ENCODE data around the gene TELO2.

Gene TELO2

DNA sequence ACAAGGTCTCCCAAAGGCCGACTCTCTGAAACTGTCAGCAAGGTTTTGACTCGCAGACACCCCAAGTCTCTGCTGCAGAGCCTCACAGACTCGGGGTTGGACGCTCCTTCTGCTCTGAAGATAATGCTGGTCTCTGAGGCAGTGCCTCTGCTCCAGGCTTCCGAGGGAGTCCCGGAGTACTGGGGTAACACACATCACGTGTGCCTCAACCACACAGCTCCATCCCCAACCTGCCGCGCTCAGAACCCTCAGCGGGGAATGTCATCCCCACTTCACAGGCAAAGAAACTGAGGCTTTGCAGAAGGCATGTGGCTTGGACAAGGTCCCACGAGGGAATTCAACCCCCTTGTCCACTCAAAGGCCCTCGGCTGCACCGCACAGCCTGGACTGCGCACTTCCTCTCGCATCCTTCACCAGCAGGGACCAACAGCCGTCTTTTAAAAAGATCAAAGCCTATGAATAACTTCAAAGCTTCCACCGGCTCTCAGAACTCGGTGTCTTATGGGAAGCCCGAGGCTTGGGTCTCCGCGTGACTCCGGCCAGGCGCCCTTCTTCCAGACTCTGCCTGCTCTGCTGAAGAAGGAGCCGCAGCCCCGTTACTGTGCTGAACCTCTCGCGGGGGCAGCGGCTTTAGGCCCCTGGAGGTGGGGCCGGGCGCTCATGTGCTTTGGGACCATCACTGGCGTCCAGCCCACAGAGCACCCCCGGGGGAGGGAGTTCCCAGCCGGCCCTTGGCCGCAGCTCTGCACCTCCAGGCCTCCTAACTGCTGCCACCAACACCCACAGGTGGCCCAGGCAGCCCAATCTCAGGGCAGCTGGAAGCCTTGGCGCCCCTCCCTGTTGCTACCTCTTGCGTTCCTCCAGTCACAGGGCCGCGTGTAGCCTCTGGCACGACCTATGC, 42.5 kb downstream of the TELO2 start:
- DNase-seq = no peak

DNA sequence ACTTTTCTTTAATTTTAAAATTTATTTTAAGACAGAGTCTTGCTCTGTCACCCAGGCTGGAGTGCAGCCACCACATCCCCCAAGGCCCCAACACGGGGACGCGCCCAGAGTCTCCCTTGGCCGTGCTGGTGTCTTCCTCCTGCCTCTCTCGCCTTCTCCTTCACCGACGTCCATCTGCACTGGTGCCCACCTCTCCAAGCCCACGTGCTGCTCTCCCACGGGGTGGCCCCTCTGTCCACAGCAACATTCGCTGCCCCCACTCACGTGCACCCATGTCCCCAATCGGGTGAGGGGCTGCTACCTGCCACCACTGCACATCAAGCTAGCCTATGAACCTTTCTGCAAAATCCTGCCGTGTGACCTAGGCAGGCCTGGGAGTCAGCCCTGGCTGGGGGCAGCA, 43.4 kb downstream of the TELO2 start:
- no peak for DNase-seq

DNA sequence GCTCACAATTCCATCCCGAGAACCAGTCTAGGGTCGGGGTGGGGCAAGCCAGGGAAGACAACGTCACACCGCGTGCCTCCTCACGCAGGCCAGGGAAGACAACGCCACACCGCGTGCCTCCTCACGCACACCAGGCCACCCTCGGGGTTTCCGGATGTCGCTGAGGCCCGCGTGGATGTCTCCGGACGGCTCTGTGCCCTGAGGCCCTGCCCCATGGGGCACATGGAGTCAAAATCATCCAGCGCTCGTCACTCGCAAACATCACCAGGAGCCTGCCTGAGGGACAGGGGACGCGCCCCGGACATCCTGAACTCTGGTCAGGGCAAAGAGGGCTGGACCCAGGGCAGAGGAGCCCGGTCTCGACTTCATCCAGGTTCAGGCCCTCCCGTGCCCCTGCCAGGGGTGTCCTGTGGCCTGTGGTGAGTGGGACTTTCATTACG, 44.0 kb downstream of the TELO2 start:
- DNase-seq = no peak

DNA sequence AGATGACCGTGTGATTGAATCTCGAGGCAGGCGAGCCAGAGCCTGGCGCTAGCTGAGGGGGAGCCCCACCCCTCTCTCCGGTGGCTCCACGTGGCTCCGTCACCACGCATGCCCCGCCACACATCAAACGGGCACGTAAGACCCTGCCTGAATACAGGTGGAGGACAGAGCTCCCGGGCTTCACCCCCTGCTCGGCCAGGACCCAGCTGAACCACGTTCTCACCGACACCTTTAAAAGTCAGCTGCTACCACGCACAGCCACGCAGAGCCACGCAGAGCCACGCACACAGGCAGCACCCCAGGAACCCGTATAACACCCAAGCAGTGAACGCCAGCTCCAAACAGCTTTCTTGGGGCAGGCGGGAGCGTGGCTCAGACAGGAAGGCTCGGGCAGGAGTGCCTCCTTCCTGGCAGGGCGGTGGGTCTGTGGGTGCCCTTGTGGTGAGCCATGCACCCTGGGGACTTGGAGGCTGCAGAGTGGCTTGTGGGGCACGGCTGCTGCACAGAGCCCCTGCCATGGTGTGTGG, 44.7 kb downstream of the TELO2 start:
- DNase-seq = no peak

DNA sequence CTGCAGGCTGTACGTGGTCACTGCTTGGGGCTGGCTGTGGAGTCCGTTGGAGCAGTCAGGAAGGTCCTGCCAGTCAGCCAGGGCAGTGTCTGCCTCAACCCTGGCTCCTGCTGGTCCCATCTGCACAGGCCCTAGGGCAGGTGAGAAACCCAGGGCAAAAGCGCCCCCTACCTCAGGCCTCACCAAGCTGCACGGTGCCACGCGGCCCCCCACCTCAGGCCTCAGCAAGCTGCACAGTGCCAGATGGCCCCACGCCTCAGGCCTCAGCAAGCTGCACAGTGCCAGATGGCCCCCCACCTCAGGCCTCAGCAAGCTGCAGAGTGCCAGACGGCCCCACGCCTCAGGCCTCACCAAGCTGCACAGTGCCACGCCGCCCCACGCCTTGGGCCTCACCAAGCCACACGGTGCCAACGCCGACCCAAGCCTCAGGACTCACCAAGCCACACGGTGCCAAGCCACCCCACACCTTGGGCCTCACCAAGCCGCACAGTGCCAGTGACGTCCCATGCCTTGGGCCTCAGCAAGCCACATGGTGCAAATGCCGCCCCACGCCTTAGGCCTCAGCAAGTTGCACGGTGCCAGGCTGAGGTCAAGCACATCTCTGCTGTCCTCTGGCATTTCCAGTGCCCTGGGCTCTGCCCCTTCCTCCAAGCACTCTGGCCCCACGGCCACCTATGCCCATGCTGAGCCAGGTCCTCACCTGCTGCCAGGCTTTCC, 45.8 kb downstream of the TELO2 start:
- DNase-seq = no peak

DNA sequence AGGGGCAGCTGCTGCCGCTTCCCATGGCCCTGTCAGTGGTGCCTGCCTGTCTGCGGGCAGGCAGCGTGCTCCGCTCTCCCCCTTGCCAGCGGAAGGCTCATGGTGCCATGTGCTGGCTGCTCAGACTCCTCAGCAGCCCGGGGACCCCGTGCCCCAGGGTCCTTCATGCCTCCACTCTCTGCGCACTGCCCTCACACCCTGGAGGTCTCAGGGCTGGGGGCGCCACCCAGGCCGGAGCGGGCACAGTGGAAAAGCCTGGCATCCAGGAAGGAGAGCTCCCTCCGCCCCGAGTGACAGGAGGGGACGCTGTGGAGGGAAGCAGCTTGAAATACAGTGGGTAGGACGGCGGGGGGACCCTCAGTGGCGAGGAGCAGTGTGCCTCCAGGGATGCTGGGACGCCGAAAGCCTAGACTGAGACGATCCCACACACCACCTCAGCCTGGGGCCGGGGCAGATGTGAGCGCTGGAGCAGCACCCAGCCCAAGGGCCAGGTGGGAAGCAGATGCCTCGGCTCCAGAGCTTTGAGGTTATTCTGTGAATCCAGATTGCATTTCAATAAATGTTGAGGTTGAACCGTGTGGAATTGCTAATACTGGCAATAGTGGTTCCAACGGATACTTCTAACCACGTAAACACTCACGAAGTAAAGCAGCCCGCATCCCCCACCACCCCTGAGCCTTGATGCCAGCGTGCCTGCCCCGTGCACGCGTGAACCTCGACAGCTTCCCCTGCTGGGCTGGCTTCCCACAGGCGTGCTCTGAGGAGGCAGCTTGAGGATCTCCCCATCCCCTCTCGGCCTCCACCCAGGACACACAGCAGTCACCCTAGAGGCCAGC, 46.8 kb downstream of the TELO2 start:
- DNase-seq = no peak

DNA sequence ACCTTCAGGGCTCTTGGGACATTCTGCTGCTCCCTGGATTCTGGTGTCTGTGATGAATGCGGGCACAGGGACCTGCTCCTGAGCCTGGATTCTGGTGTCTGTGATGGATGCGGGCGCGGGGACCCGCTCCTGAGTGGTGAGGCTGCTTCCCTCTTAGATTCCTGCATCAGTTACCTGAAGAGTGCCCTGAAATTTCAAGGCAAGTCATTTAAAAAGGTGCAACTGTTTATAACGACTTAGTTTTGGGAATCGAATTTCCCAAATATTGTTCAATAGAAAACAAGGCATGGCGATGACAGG, 47.3 kb downstream of the TELO2 start:
- no peak for DNase-seq

DNA sequence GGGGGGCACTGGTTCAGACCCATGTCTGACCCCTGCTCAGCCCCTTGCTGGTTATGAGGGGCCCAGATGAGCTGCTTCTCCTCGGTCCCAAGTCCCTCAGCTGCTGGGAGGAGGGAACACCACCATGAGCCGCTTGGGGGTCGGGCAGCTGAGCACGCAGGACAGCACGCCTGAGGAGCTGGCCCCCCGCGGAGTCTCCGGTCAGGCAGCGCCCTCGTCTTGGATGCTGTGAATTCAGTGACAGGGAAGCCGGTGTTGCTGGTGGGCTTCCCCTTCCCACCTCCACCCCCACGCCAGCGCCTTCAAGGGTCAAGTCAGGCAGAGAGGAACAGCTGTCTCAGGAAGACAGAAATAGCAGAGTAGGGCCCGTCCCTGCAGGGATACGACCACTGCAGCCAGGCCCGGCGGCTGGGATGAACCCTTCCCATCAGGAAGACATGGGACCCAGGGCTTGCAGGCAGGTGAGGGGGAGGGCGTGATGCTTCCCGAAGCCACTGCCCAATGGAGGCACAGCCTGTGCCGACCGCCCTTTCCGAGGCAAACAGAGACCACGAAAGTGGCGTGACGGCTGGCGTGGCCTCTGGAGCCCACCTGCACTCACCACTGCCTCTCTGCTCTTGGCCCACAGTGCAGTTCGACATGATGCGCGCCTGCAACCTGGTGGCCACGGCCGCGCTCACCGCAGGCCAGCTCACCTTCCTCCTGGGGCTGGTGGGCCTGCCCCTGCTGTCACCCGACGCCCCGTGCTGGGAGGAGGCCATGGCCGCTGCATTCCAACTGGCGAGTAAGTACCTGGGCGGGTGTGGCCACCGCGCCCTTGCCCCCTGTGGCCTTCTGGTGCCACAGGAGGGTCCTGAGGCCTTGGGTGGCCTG, 48.4 kb downstream of the TELO2 start:
- DNase-seq = no peak

DNA sequence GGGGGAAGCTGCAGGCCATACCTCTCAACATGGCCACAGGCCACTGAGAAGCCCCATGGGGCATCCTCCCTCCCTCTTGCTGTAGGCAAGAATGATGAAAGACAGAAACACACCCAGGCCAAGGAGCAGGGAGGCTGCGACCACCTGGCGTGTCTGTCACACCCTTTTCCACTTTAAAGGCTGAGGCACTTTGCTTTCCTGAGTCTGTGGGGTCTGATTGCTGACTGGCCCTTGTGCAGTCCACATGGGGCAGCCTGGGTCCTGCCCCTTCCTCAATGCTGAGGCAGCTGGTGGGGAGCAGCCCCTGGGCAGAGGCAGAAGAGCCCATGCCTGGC, 49.0 kb downstream of the TELO2 start:
- DNase-seq = no peak

DNA sequence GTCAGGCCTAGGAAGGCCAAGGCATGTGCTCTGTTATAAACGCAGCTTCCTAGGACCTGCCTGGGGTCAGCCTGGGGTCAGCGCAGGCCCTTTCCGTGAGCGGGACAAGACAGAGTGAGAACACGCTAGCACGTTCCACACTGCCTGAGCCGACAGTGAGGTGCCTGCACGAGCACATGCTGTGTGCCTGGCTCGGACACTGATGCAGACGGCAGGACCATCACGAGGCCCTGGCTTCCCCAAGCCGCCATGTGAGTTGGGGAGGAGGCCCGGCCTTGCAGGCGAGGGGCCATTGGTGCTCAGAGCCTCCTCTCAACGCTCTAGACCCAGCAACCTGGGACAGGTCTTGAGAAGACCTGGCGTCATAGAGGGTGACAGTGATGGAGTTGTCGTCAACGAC, 49.4 kb downstream of the TELO2 start:
- no peak for DNase-seq

DNA sequence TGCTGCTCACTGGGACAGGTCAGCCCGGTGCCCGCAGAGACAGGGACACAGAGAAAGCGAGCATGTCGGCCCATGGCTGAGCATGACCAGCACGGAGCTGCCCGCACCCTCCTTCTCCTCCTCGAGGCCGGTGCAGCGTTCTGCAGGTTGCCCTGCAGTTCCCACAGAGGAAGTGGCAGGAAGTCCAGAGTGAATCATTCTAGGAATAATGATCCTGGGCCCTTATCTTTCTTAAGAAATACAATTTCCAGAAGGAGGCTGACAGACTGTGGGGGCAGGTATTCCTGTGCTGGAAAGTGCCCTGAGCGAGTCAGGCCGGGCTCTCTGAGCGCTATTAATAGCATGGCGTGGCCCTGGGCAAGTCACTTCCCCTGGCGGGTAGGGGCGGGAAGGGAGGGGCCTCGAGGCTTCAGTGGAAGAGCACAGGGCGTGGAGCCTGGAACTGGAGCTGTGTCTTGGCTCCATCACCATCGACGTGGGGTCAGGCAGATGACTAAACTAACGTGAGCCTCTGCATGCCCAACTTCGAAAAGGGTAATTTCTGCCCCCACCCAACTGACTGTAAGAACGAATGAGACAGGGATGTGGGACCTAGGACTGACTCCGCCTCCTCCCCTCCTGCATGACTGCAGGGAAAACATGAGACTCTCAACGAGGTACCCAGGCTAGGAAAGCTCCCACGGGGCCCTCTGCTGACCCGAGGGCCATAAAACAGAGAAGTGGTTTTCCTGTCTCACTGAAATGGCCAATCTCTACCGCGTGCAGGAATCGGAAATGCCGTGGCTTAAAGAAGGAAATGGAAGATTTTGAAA, 50.1 kb downstream of the TELO2 start:
- peak in 7 of 56 donors; percentile 3 to 46 (median 16) for DNase-seq

DNA sequence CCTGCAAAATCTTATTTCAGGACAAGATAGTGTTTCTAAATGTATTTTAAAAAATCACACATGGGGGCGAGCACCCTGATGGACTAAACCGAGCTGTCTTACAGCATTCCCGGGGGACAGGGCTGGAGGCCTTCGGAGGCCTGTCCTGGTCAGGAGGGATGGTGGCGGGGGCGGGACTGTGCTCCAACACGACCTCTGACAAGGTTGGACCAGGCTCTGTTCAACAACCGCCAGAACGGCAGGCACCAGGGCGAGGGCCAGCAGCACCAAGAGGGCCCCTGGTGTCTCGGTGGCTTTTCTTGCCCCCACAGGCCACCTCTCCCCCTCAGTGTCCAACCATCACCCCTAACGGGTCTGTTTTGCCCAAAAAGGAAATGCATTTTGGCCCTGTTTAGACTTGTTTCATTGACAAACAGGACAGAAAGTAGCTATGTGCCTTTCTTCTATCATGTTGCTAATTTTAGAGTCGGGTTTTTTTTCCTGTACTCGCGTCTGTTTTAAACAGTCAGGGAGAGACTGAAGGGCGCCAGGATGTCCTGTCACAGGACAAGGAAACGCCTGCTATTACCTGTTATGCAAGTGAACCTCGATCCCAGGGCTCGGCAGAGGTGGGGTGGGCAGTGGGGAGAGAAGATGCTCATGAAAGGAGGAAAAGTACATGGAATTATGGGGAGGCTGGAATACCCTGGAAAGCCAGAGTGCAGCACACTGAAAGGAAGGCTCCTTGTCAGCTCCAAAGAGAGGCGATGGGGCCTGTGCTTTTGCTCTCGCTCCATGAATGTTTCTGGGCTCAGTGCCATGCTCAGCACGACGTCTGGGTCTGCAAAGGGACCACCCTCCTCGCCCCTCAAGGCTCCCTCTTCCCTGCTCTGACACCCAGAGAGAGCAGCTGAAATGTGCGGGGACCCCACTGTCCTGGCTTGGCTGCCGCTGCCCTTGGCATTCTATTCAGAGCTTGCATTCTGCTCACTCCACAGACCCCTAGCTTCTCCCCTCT, 52.2 kb downstream of the TELO2 start:
- no peak for DNase-seq

DNA sequence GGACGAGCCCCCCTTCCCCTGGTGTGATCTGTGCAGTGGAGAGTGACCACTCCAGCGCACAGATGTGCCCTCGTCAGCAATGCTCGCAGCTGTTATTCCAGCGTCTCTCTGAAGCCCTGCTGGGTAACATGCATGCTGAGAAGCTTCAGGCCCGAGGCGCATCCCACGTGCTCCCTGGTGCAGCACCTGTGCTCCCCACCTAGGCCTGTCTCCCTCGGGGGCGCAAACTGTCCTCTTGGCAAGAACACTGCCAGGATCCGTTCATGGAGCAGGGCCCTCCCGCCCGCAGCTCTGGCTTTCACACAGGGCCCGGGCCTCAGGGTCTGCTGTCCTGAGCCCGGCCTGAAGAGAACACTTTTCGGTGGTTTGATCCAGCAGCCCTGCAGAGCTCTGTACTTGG, 53.3 kb downstream of the TELO2 start:
- no peak for DNase-seq

DNA sequence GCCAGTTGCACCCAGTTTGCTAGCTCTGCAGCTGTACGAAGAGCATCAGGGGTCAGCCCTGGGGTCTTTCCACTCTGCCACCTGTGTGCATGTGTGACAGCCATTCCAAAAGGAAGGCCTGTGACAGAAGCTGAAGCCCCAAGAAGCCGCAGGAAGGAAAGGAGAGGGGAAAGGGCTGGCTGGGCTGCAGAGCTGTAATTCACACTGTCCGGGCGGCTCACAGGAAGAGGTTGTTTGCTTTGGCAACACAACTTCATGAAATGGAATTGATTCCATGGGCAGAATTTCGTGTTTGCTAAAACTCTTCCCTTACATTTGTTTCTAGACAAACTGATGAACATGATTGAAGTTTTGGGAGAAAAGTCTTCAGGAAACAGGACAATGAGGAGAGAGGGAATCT, 55.1 kb downstream of the TELO2 start:
- no peak for DNase-seq

DNA sequence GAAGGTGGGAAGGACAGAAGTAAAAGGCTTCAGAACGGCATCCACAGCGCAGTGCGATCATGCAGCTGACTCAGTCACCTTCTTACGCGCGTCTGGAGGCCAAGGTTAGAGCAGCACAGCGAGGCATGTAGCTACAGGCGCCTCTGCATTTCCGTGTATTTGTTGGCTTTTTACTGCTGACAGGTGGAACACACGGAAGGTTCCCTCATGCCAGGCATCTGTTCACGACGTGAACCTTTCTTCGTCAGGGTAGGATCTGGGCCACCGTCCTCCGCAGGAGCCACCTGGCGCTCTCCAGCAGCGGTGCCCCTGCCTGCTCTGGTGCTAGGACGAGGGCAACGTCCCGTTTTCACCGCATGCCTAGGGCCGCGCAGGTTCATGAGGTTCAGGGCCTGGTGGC, 55.6 kb downstream of the TELO2 start:
- DNase-seq = no peak

DNA sequence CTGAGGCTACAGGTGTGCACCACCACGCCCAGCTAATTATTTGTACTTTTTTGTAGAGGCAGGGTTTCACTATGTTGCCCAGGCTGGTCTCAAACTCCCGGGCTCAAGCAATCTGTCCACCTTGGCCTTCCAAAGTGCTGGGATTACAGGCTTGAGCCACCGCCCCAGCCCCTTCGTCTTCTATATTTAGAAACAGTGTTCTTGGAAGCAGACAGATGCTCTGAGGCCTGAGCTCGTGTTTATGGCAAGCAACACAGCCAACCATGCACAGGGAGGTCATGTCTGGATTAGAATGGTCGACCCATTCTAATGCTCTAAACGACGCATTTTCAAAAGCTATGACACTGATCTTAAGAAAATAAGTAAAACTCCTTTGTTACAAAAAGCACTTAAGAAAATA, 56.9 kb downstream of the TELO2 start:
- no peak for DNase-seq

DNA sequence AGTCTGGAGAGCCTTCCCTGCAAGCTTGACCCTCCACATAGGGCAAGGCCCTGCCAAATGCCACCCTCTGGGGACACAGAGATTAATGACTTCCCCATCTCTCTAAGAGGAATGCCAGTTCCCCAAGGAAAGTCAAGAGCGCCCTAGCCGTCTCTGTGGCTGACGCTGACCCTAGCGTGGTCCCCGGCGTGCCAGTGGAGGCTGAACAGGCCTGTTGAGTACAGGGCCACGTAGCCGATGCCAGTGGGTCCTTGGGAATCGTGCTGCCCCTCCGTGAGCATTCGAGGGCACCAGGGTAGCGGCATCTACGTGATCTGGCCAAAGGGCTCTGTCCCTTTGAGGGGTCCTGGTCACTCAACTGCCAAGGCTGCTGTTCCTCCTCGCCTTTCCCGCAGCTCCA, 57.5 kb downstream of the TELO2 start:
- no peak for DNase-seq

DNA sequence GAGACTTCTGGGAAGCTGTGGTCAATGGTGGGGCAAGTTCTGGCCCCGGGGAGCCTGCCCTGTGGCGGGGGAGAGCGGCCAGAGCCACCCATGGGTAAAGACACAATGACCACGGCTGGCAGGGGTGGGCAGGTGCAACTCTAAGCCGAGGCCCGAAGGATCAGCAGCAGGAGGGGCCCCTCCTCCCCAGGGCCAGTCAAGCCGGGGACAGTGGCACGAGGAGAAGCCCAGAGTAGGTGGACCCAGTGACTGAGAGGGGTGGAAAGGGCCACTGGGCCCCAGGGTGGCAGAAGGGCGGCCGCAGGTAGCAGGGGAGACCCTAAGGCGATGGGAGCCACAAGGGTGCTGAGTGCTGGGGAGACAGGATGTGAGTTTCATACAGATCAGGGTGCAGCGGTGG, 58.0 kb downstream of the TELO2 start:
- no peak for DNase-seq

DNA sequence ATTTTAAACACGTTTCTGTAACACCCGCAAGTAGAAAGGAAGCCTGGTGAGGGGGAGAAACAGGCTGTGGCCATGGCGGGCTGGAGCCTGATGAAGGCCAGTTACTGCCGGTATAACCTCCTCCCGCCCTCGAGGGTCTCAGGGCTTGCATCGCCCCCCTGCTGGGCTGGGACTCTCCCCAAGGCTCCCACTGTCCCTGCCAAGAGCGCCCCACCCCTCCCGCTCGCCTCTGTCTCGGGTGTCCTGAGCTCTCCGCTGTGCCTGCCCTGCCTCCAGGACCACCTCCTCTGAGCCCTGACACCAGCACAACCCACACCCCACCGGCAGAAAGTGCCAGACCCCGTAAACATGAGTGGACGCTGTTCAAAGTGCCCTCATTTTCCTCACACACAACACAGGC, 59.0 kb downstream of the TELO2 start:
- DNase-seq = no peak
